ENCODE measurements around the gene LAMC2. TPM values are rescaled to one million over a fixed set of nuclear protein-coding genes. Genes with fewer than 3 reads are reported as not detected.
"Not testable (repeated sequence)": the region's sequence is repeated elsewhere in the genome, so short reads cannot be mapped to it uniquely, and the experiment has no call there.

Gene LAMC2
- total and polyA plus RNA-seq, 2 donors (not counting 1 experiment from before 2014, with no cell fraction given) = 0.99 to 3.9 TPM

DNA sequence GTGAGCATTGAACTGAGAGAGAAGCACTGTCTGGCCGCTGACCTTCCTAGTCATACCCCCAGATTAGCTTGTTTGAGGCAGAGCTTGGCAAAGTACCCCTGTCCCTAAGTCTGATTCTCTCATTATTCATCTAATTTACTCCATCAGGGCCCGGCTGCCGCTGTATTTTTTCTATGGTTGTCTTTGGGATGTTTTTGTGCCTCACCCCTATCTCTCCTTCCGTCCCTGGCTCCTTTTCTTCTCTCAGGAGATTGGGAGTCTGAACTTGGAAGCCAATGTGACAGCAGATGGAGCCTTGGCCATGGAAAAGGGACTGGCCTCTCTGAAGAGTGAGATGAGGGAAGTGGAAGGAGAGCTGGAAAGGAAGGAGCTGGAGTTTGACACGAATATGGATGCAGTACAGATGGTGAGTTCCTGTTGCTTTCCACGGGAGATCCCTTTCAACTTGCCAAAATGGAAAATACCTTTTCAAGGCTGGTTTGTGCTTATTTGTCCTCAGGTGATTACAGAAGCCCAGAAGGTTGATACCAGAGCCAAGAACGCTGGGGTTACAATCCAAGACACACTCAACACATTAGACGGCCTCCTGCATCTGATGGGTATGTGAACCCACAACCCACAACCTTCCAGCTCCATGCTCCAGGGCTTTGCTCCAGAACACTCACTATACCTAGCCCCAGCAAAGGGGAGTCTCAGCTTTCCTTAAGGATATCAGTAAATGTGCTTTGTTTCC is 53.9 kb downstream of the LAMC2 start:
- Histone ChIP-seq H3K27me3 (ENCODE audit: control insufficient read depth, insufficient read depth, low read length) (no peaks in the 10 kb centered on the region), H4K20me1 (ENCODE audit: control insufficient read depth, extremely low read depth, insufficient read depth, low read length) (no peaks in the 10 kb centered on the region), H3K9ac (ENCODE audit: insufficient read depth, low read length) (no peak overlapping the region), H3K4me2 (ENCODE audit: extremely low read depth, insufficient read depth, low read length) (no peak overlapping the region), H3K27ac (ENCODE audit: insufficient read depth, low read length) (no peak overlapping the region), H3K9me3 (ENCODE audit: control insufficient read depth, insufficient read depth, low read depth, low read length) (no peaks in the 10 kb centered on the region), H2AFZ (ENCODE audit: low read length) (no peak overlapping the region), H3K36me3 (ENCODE audit: control insufficient read depth, insufficient read depth, low read length) (no peaks in the 10 kb centered on the region), H3K79me2 (ENCODE audit: control insufficient read depth, insufficient read depth, low read length) (no peaks in the 10 kb centered on the region), H3K4me3 (replicated peaks in 1 of 4; ENCODE audit: control extremely low read depth in 1 of 4, insufficient read depth in 1 of 4, low read depth in 3 of 4, low read length in 4 of 4) (no peak overlapping the region), H3K4me1 (ENCODE audit: control insufficient read depth, extremely low read depth, insufficient read depth, low read length) (peaks cover 27% of the 10 kb centered on the region)
- no peak for TF ChIP-seq EZH2 (IDR thresholded peaks at IDR 0.05; ENCODE audit: low read length, missing control alignments)
- TF ChIP-seq, protein P1, sequence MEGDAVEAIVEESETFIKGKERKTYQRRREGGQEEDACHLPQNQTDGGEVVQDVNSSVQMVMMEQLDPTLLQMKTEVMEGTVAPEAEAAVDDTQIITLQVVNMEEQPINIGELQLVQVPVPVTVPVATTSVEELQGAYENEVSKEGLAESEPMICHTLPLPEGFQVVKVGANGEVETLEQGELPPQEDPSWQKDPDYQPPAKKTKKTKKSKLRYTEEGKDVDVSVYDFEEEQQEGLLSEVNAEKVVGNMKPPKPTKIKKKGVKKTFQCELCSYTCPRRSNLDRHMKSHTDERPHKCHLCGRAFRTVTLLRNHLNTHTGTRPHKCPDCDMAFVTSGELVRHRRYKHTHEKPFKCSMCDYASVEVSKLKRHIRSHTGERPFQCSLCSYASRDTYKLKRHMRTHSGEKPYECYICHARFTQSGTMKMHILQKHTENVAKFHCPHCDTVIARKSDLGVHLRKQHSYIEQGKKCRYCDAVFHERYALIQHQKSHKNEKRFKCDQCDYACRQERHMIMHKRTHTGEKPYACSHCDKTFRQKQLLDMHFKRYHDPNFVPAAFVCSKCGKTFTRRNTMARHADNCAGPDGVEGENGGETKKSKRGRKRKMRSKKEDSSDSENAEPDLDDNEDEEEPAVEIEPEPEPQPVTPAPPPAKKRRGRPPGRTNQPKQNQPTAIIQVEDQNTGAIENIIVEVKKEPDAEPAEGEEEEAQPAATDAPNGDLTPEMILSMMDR (conservative IDR thresholded peaks at IDR 0.05 in 1 of 2, IDR thresholded peaks at IDR 0.05 in 1 of 2; ENCODE audit: low read depth in 1 of 2, low read length in 2 of 2) = no peak
- DNase-seq (ENCODE audit: low read depth in 2 of 2) = no peak

DNA sequence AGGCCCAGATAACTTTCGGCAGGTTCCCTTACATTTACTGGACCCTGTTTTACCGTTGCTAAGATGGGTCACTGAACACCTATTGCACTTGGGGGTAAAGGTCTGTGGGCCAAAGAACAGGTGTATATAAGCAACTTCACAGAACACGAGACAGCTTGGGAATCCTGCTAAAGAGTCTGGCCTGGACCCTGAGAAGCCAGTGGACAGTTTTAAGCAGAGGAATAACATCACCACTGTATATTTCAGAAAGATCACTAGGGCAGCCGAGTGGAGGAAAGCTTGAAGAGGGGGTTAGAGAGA is 54.4 kb downstream of the LAMC2 start:
- H2AFZ ChIP-seq (ENCODE audit: low read length) = no peak overlapping the region
- H3K27me3 ChIP-seq (ENCODE audit: control insufficient read depth, insufficient read depth, low read length) = no peaks in the 10 kb centered on the region
- H3K9me3 ChIP-seq (ENCODE audit: control insufficient read depth, insufficient read depth, low read depth, low read length) = no peaks in the 10 kb centered on the region
- no peak for DNase-seq (ENCODE audit: low read depth in 2 of 2)
- no peaks in the 10 kb centered on the region for H3K36me3 ChIP-seq (ENCODE audit: control insufficient read depth, insufficient read depth, low read length)
- no peak overlapping the region for H3K9ac ChIP-seq (ENCODE audit: insufficient read depth, low read length)
- TF ChIP-seq, protein P1 (conservative IDR thresholded peaks at IDR 0.05 in 1 of 2, IDR thresholded peaks at IDR 0.05 in 1 of 2; ENCODE audit: low read depth in 1 of 2, low read length in 2 of 2) = no peak
- no peak for TF ChIP-seq EZH2 (IDR thresholded peaks at IDR 0.05; ENCODE audit: low read length, missing control alignments)
- no peaks in the 10 kb centered on the region for H3K79me2 ChIP-seq (ENCODE audit: control insufficient read depth, insufficient read depth, low read length)
- H4K20me1 ChIP-seq (ENCODE audit: control insufficient read depth, extremely low read depth, insufficient read depth, low read length) = no peaks in the 10 kb centered on the region
- H3K4me3 ChIP-seq (replicated peaks in 1 of 4; ENCODE audit: control extremely low read depth in 1 of 4, insufficient read depth in 1 of 4, low read depth in 3 of 4, low read length in 4 of 4) = no peak overlapping the region
- H3K4me1 ChIP-seq (ENCODE audit: control insufficient read depth, extremely low read depth, insufficient read depth, low read length) = peaks cover 24% of the 10 kb centered on the region
- no peak overlapping the region for H3K4me2 ChIP-seq (ENCODE audit: extremely low read depth, insufficient read depth, low read length)
- H3K27ac ChIP-seq (ENCODE audit: insufficient read depth, low read length) = no peak overlapping the region

DNA sequence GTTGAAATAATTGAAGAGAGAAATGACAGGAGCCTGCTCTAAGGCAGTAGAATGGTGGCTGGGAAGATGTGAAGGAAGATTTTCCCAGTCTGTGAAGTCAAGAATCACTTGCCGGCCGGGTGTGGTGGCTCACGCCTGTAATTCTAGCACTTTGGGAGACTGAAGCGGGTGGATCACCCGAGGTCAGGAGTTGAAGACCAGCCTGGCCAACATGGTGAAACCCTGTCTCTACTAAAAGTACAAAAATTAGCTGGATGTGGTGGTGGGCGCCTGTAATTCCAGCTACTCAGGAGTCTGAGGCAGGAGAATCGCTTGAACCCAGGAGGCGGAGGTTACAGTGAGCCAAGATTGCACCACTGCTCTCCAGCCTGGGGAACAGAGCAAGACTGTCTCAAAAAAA is 54.8 kb downstream of the LAMC2 start:
- H3K4me1 ChIP-seq (ENCODE audit: control insufficient read depth, extremely low read depth, insufficient read depth, low read length) = peaks cover 22% of the 10 kb centered on the region
- not testable (repeated sequence) for H3K27me3 ChIP-seq (ENCODE audit: control insufficient read depth, insufficient read depth, low read length); H3K79me2 ChIP-seq (ENCODE audit: control insufficient read depth, insufficient read depth, low read length); H3K4me3 ChIP-seq (replicated peaks in 1 of 4; ENCODE audit: control extremely low read depth in 1 of 4, insufficient read depth in 1 of 4, low read depth in 3 of 4, low read length in 4 of 4); H3K36me3 ChIP-seq (ENCODE audit: control insufficient read depth, insufficient read depth, low read length); H3K4me2 ChIP-seq (ENCODE audit: extremely low read depth, insufficient read depth, low read length); H4K20me1 ChIP-seq (ENCODE audit: control insufficient read depth, extremely low read depth, insufficient read depth, low read length); DNase-seq (ENCODE audit: low read depth in 2 of 2); H2AFZ ChIP-seq (ENCODE audit: low read length); H3K9ac ChIP-seq (ENCODE audit: insufficient read depth, low read length); H3K27ac ChIP-seq (ENCODE audit: insufficient read depth, low read length); H3K9me3 ChIP-seq (ENCODE audit: control insufficient read depth, insufficient read depth, low read depth, low read length)
